Stimulated activated CD4-positive, alpha-beta T cell treated with anti-CD3 and anti-CD28 coated beads, Interleukin-1b, Interleukin-23, amount 100 ng/mL, for 24 hours (primary cell): ENCODE results near the gene ARHGEF33.

Source experiments
- DNase-seq, 4 experiments: peaks; one replicate each; pipeline ENCODE4 v3.0.0-alpha.2; 2020; ENCODE audit warnings: low read depth in 4 of 4, low spot score in 1 of 4

ARHGEF33 gene

GRCh38 chr2:38957972-38958371, 68.3 kb downstream of the ARHGEF33 start:
- no peak for DNase-seq

GRCh38 chr2:38959466-38959865, 69.8 kb downstream of the ARHGEF33 start:
- DNase-seq = no peak

GRCh38 chr2:38959938-38960608, 70.4 kb downstream of the ARHGEF33 start:
- DNase-seq = peak; percentile 12 to 61 (median 34)

DNA sequence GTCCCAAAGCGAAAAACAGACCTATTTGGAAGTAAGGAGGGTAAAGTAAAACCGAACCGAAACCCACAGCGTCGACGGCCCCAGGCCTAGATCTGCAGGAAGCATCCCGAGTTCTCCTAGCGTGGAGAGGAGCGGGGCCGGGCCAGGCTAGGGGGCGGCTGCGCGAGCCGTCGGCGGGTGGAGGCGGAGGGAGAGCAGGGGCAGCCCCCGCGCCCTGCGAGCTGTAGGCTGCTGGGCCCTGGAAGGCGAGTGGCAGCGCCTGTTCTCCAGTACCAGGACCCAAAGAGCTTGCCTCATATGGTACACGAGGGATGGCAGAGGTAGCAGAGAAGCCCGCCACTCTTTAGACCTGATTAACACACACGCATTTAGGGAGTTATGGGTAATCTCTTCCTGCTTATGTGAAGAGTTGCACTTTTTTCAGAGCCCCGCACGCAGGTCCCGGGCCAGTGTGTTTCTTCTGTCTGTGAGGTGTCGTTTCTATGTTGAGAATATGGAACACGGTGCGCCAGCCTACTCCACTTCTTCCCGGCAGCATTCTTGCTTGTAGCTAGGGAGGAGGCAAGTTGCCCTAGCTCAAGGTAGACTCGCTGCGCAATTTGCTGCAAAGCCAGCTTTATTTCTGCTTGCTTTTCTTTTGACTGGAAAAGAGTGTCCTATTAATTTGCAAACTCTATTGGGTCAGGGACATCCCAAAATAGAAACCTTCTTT, 71.1 kb downstream of the ARHGEF33 start:
- DNase-seq = no peak

DNA sequence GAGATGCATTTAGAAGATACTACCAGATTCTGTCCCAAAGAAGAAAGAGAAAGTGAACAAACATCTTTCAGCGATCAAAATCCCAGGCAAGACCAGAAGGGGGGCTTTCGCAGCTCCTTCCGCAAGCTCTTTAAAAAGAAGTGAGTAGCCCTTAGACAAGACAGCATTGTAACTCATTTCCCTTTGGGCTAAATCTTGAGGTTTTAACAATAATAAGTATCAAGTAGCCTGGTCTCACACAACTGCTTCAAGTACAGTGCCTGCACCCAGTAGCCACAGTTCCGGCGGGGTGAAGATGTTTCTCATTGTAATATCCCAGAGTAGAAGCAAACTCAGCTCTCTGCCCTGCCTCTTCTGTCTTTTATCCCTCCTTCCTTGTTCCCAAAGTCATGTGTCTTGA, 76.3 kb downstream of the ARHGEF33 start:
- DNase-seq = no peak

GRCh38 chr2:38966678-38967077, 77.0 kb downstream of the ARHGEF33 start:
- no peak for DNase-seq

DNA sequence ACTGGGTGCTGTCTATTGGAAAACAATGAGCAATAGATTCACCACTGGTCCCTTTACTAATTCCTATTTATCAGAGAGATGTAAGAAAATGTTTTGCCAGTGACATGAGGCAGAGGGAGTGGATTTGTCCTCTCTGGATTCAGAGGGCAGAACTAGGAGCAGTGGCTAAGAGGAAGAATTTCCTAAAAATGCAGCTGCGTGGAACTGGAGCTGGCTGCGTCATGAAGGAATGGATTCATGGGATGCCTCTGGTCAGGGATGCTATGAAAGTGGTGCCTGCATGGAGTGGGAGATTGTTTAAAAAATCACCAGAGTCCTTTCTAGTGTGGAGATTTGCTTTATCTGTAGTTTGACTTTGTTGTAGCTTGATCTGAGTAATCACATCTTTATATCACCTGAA, 78.3 kb downstream of the ARHGEF33 start:
- DNase-seq = no peak

DNA sequence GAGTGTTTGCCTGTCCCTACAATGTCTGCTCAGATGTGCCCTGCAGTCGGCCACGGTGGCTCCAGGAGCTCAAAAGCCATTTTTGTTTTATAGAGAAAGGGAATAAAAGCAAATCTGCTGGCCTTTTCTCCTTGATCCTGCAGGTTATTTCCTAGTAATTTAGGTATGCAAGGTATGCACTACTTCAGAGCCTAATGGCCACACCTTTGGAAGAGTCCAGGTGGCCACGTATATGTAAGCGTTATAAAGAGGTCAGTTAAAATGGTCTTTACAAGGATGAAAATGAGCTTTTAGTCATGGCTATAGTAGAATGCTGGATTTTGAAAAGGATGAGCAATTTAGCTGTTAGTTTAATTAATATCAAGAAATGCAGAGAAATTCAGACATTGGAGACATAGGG, 81.7 kb downstream of the ARHGEF33 start:
- DNase-seq = no peak

- DNase-seq = no peak
Measured at GRCh38 chr2:38973266-38973665, 83.6 kb downstream of the ARHGEF33 start.

- no peak for DNase-seq
Measured at GRCh38 chr2:38975042-38975441, 85.4 kb downstream of the ARHGEF33 start.

GRCh38 chr2:38977047-38977446, 87.4 kb downstream of the ARHGEF33 start:
- DNase-seq = no peak

DNA sequence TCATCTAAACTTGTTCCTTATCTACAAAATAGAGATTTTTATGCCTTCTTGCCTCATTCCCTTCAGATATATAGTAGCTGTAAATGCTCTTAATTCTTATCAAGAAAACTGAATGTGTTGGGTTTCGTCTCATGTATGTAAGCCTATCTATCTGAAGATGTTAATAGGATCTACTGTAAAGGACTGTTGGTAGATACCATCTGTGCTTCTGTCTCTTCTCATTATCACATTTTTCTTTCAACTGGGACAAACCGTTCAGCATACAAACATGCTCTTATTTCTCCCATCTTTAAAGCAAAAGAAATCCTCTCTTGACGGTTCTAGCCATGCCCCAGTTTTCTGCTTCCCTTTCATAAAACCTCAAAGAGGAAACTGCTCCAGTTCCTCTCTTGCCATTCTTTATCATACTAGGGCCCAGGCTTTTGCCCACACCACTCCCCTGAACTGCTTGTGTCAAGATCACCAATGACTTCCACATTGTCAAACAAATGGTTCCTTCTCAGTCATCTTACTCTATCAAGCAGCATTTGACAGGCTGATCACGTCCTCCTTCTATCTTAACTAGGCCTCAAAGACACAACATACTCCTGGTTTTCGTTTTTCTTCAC, 88.7 kb downstream of the ARHGEF33 start:
- DNase-seq = no peak

DNA sequence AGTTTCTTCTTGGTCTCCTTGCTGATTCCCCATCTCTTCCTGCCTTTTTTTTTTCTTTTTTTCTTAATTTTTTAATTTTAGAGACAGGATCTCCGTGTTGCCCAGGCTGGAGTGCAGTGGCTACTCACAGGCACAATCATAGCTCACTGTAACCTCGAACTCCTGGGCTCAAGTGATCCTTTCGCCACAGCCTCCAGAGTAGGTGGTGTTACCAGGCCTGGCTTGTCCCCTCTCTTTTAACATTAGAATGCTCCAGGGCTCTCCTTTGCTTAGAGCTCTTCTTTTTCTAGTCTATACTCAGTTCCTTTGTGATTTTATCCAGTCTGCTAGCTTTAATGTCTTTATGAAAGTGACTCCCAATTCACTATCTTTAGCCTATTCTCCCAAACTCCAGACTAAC, 89.2 kb downstream of the ARHGEF33 start:
- no peak for DNase-seq

DNA sequence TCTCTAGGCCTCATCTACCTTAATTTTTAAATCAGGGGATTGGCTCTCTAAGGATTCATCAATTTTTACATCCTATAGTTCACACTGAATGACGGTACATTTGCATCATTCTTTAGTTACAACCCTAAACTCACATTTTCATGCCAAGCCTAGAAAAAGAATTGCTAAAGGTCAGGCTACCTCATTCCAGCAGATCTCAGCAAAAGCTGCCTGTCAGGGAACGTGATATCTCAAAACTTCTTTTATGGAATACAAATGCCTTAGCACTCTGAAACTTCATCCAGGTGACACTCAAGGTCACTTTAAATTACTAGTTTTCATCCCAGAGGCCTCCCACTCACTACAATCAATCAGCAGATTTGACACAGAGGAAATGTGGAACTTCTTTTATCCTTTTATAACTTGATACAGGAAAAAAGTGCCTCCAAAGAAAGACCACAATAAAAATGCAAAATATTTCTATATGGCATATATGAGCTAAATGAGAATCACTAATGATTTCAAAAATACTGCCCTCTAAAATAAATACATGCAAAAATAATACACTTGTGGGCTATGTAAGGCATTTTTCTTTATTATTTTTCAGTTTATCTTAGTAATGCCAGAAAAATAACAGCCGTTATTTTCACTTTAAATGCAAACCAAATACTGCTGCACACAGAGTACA, 91.5 kb downstream of the ARHGEF33 start:
- DNase-seq = no peak

DNA sequence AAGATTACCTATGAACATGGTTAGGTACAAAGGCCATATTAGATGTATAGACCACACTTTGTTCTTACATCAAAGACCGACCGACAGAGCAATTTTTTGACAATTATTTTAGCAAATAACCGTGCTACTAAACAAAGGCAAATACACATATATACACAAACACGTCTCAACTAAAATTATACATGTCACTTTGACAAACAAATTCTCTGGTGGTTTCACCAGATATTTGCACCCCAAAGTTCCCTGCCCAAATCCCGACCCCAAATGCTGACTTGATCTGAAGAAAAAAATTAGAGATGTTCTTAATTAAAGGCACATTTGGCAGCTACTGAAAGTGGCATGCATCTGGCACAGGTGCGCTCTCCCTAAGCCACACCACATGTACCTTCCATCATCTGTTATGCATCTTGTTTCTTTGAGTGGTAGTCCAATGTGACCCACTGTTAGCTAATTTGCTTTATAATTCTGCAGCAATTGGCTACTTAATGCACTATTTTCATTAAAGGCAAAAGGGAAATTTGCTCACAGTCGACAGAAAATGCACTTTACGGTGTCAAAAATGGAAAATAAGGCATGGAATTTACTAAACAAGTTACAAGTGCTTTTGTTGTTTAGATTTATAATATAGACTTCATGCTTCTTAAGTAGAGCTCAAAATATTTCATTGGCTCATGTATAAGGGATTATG, 92.1 kb downstream of the ARHGEF33 start:
- no peak for DNase-seq

DNA sequence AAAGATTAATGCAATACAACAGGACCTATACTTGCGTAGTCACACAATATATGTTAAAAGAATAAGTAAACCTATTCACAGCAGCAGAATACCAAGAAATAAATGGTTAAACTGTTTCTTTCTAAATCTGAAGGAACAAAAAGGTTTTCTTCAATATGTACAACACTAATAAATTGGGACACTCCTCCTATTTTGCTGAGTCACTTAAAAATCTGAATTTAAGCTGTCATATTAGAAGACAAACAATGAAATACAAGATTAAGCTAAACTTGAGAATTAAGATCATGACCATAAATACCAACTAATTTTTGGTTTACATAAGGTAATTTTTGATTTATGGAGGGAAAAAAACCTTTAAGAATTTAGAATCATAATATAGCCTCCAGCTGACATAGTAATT, 92.8 kb downstream of the ARHGEF33 start:
- no peak for DNase-seq

GRCh38 chr2:38988716-38989115, 99.0 kb downstream of the ARHGEF33 start:
- DNase-seq = no peak

GRCh38 chr2:38991899-38992298, 102.2 kb downstream of the ARHGEF33 start:
- DNase-seq = no peak

GRCh38 chr2:38997781-38998180, 108.1 kb downstream of the ARHGEF33 start:
- DNase-seq = no peak

DNA sequence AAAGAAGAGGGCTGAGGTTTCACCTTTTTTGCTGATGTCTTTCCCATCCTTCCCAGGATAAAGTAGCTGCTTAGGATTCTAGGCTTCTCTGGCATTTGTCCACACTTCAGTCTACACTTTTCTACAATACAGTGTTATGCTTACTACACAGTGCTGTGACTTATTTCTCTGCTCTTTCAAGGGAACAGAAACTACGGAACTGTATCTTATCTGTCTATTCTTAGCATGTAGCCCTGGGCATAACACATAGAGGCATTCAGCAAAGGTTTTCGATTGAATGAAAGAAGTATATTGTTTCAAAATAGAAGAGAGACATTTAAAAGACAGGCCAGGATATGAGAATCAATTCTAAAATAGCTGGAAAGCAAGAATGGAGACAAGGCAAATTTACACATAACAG, 110.9 kb downstream of the ARHGEF33 start:
- no peak for DNase-seq

DNA sequence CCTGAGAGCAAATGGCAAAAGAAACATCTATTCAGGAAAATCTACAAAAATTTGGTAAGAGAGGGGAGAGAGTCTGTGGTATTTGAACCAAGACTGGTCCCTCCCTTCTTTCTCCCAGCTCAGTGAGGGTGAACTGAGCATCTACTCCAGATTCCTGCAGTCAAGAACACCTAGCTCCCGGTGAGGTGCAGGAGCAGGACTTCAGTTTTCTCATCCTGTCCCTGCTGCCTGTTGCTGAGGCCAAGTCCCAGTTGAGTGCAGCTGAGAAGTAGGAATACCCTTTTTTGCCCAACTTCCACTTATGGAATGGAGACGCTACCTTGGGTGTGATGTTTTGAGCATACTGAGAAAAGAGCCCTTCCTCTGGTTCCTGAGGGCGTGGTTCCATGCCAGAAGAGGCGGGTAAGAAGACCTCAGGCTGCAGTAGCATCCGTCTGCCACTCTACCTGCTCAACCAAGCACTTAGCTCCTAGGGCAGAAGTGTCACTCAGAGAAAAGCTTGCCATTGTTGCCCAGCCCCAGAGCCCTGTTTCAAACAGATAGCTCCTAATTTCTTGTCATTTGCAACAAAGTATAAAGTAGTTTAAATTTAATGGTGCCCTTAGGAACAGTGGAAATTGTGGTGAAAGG, 118.3 kb downstream of the ARHGEF33 start:
- no peak for DNase-seq
